ENCODE data around the gene PCYT1B. TPM values are rescaled to one million over a fixed set of nuclear protein-coding genes. Genes with fewer than 3 reads are reported as not detected.

PCYT1B gene
- total RNA-seq, 1 donor from 2014 or later: 21.3 TPM

DNA sequence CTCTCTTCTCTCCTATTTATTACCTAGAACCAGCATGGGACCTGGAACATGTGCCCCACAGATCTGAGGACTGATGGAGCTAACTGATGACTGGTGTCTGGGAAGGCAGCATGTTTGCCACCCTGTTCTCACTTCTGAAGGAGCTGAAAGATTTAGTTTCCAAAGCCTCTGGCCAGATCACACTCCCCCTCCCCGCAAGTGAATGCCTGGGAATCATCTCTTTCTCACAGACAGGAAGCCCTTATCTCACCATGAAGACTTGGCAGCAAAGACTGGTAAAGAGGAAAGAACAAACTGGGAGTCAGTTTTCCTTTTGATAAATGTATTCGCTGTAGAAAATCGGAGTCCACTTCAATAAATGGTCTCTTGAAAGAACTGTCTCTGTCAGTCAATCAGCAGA lies 21.0 kb upstream of the PCYT1B start:
- no peak for DNase-seq (ENCODE audit: extremely low spot score, unreplicated experiment)
- no peak overlapping the region for H3K27ac Mint-ChIP-seq
- TF ChIP-seq, protein P1, sequence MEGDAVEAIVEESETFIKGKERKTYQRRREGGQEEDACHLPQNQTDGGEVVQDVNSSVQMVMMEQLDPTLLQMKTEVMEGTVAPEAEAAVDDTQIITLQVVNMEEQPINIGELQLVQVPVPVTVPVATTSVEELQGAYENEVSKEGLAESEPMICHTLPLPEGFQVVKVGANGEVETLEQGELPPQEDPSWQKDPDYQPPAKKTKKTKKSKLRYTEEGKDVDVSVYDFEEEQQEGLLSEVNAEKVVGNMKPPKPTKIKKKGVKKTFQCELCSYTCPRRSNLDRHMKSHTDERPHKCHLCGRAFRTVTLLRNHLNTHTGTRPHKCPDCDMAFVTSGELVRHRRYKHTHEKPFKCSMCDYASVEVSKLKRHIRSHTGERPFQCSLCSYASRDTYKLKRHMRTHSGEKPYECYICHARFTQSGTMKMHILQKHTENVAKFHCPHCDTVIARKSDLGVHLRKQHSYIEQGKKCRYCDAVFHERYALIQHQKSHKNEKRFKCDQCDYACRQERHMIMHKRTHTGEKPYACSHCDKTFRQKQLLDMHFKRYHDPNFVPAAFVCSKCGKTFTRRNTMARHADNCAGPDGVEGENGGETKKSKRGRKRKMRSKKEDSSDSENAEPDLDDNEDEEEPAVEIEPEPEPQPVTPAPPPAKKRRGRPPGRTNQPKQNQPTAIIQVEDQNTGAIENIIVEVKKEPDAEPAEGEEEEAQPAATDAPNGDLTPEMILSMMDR (conservative IDR thresholded peaks at IDR 0.05): no peak
- H3K9me3 Mint-ChIP-seq: no peaks in the 10 kb centered on the region
- H3K27me3 Mint-ChIP-seq: no peaks in the 10 kb centered on the region
- H3K4me1 Mint-ChIP-seq (ENCODE audit: unreplicated experiment): peaks cover 11% of the 10 kb centered on the region
- no peaks in the 10 kb centered on the region for H3K36me3 Mint-ChIP-seq
- no peak overlapping the region for H3K4me3 Mint-ChIP-seq

DNA sequence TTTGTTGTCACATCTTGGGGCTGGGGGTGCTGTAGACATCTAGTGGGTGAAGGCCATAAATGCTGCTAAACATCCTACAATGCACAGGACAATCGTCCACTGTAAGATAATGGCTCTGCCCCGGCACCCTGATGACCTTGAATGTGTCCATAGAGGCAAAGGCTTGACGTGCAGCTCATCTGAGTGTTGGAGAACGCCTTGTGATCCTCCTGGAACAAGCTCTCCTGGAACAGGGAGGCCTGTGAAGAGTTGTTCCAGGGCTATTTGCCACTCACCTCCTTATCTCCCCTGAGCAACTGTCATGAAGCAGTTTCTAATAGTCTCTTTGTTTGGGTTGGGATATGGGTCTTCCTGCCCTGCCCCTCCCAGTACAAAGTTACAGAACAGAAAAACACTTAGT lies 15.2 kb upstream of the PCYT1B start:
- no peak for DNase-seq (ENCODE audit: extremely low spot score, unreplicated experiment)
- H3K27me3 Mint-ChIP-seq: no peaks in the 10 kb centered on the region
- H3K27ac Mint-ChIP-seq: no peak overlapping the region
- no peaks in the 10 kb centered on the region for H3K9me3 Mint-ChIP-seq
- TF ChIP-seq, protein P1 (conservative IDR thresholded peaks at IDR 0.05): no peak
- no peak overlapping the region for H3K4me3 Mint-ChIP-seq
- no peaks in the 10 kb centered on the region for H3K36me3 Mint-ChIP-seq
- H3K4me1 Mint-ChIP-seq (ENCODE audit: unreplicated experiment): no peaks in the 10 kb centered on the region

DNA sequence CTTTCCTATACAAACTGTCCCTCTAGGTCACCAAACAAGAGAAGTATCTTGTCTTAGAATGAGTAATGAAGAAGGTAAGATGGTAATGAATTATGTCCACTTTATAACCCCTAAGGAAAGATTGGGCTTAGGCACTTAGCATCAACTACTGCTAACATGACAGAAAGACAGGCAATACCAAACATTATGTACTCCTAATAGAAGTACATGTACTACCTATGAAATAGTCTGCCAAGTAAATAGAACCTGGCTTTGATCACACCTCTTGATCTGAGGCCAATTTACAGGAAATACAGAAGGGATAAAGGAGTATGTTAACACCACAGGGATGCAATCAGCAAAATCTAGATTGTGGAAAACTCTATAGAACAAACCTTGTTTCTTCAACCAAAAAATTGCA lies 14.1 kb upstream of the PCYT1B start:
- no peak overlapping the region for H3K27ac Mint-ChIP-seq
- no peaks in the 10 kb centered on the region for H3K27me3 Mint-ChIP-seq
- H3K4me3 Mint-ChIP-seq: no peak overlapping the region
- H3K9me3 Mint-ChIP-seq: no peaks in the 10 kb centered on the region
- no peaks in the 10 kb centered on the region for H3K36me3 Mint-ChIP-seq
- no peaks in the 10 kb centered on the region for H3K4me1 Mint-ChIP-seq (ENCODE audit: unreplicated experiment)
- DNase-seq (ENCODE audit: extremely low spot score, unreplicated experiment): no peak
- TF ChIP-seq, protein P1 (conservative IDR thresholded peaks at IDR 0.05): no peak

DNA sequence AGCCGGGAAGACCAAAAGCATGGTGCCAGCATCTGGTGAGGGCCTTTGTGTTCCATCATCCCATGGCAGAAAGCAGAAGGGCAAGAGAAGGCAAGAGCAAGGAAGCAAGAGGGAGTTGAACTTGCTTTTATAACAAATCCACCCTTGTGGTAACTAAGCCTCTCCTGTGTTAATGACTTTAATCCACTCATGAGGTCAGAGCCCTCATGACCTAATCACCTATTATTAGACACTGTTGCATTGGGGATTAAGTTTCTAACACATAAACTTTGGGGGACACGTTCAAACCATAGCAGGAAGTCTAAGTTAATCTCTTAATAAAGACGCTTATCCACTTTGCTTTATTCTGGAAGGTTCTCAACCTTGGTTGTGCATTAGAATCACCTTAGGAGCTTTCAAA lies 12.5 kb upstream of the PCYT1B start:
- Mint-ChIP-seq H3K4me1 (ENCODE audit: unreplicated experiment) (no peaks in the 10 kb centered on the region), H3K4me3 (no peak overlapping the region), H3K9me3 (no peaks in the 10 kb centered on the region), H3K36me3 (no peaks in the 10 kb centered on the region), H3K27me3 (no peaks in the 10 kb centered on the region), H3K27ac (no peak overlapping the region)
- no peak for DNase-seq (ENCODE audit: extremely low spot score, unreplicated experiment)
- TF ChIP-seq, protein P1 (conservative IDR thresholded peaks at IDR 0.05): no peak

DNA sequence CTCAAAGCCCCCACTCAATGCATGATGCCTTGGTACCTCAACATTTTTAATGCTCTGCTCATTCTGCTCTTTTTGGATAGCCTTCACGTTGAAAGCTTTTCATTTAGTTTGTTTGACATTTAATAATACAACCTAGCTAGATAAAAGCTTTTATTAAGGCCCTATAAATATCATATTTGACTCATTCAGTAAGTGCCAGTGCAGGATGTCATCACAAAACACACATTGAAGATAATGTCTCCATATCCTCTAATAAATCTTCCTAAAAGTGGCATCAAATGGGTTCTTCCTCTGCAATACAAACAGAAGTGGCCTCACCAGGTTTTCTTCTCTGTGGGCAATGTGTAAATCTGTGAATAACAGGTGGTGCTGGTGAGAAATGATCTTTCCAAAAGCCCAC lies 12.0 kb upstream of the PCYT1B start:
- H3K4me1 Mint-ChIP-seq (ENCODE audit: unreplicated experiment): no peaks in the 10 kb centered on the region
- no peaks in the 10 kb centered on the region for H3K27me3 Mint-ChIP-seq
- no peak for DNase-seq (ENCODE audit: extremely low spot score, unreplicated experiment)
- no peak overlapping the region for H3K27ac Mint-ChIP-seq
- H3K36me3 Mint-ChIP-seq: no peaks in the 10 kb centered on the region
- TF ChIP-seq, protein P1 (conservative IDR thresholded peaks at IDR 0.05): no peak
- no peaks in the 10 kb centered on the region for H3K9me3 Mint-ChIP-seq
- no peak overlapping the region for H3K4me3 Mint-ChIP-seq

DNA sequence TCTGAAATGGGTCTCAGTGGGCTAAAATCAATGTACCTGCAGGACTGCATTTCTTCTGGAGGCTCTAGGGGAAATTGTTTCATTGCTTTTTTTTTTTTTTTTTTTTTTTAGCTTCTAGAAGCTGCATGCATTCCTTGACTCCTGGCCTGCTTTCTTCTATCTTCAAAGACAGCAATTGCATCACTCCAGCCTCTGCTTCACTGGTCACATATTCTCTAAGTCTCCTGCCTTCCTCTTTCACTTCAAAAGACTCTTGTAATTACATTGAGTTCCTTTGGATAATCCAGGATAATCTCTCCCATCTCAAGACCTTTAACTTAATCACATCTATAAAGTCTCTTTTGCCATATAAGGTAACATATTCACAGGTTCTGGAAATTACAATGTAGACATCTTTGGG lies 11.3 kb upstream of the PCYT1B start:
- H3K4me1 Mint-ChIP-seq (ENCODE audit: unreplicated experiment): no peaks in the 10 kb centered on the region
- no peak overlapping the region for H3K4me3 Mint-ChIP-seq
- H3K27ac Mint-ChIP-seq: no peak overlapping the region
- H3K36me3 Mint-ChIP-seq: no peaks in the 10 kb centered on the region
- no peaks in the 10 kb centered on the region for H3K9me3 Mint-ChIP-seq
- no peaks in the 10 kb centered on the region for H3K27me3 Mint-ChIP-seq
- no peak for DNase-seq (ENCODE audit: extremely low spot score, unreplicated experiment)
- TF ChIP-seq, protein P1 (conservative IDR thresholded peaks at IDR 0.05): no peak
